GM18868 (cell line): ENCODE data around the gene MACROD2.

Experiments
- ATAC-seq: cut with Tn5 transposase; IDR thresholded peaks from one replicate; pipeline ENCODE4 v1.9.1; 2021; ENCODE audit warnings: mild to moderate bottlenecking, moderate library complexity; ENCODE audit not compliant: unreplicated experiment

MACROD2 gene

GRCh38 chr20:14696937-14697336 is 701.6 kb downstream of the MACROD2 start:
- ATAC-seq: no peak

- no peak for ATAC-seq
These were observed 702.8 kb downstream of the MACROD2 start for GRCh38 chr20:14698125-14698524.

GRCh38 chr20:14698605-14699373 is 703.5 kb downstream of the MACROD2 start:
- ATAC-seq: no peak

- ATAC-seq: peak; percentile 52
These were observed 705.3 kb downstream of the MACROD2 start for GRCh38 chr20:14700639-14700960.

- ATAC-seq: no peak
These were observed 706.0 kb downstream of the MACROD2 start for GRCh38 chr20:14701326-14701725.

- ATAC-seq: no peak
These were observed 711.2 kb downstream of the MACROD2 start for GRCh38 chr20:14706555-14706954.

GRCh38 chr20:14707026-14707680 is 711.8 kb downstream of the MACROD2 start:
- no peak for ATAC-seq

GRCh38 chr20:14707865-14708596 is 712.7 kb downstream of the MACROD2 start:
- ATAC-seq: no peak

- no peak for ATAC-seq
These were observed 714.1 kb downstream of the MACROD2 start for GRCh38 chr20:14709439-14709838.

GRCh38 chr20:14710951-14711350 is 715.6 kb downstream of the MACROD2 start:
- ATAC-seq: no peak

GRCh38 chr20:14711652-14712051 is 716.3 kb downstream of the MACROD2 start:
- no peak for ATAC-seq

- no peak for ATAC-seq
These were observed 717.0 kb downstream of the MACROD2 start for GRCh38 chr20:14712302-14712739.

- no peak for ATAC-seq
These were observed 720.1 kb downstream of the MACROD2 start for GRCh38 chr20:14715400-14715799.

GRCh38 chr20:14716351-14716801 is 721.1 kb downstream of the MACROD2 start:
- ATAC-seq: no peak

- ATAC-seq: no peak
These were observed 722.1 kb downstream of the MACROD2 start for GRCh38 chr20:14717134-14717999.

GRCh38 chr20:14720251-14720650 is 724.9 kb downstream of the MACROD2 start:
- ATAC-seq: no peak

GRCh38 chr20:14721926-14722452 is 726.7 kb downstream of the MACROD2 start:
- ATAC-seq: no peak

GRCh38 chr20:14723614-14724013 is 728.3 kb downstream of the MACROD2 start:
- ATAC-seq: no peak

- ATAC-seq: no peak
These were observed 728.7 kb downstream of the MACROD2 start for GRCh38 chr20:14724036-14724435.

GRCh38 chr20:14724468-14724867 is 729.2 kb downstream of the MACROD2 start:
- no peak for ATAC-seq

- ATAC-seq: no peak
These were observed 731.3 kb downstream of the MACROD2 start for GRCh38 chr20:14726591-14726990.
